T47D (cell line): ENCODE results near the gene ANKRD2.

Experiments used
- DNase-seq, 2 experiments: peaks; one replicate each; pipeline versions ENCODE4 v3.0.0 to v3.0.0-alpha.2; 2011 to 2012; ENCODE audit warnings: low read depth in 1 of 2, low spot score in 1 of 2
- JUND ChIP-seq: IDR thresholded peaks from 2 replicates; pipeline ENCODE4 v1.6.1; 2012; ENCODE audit warnings: low read depth
- in situ Hi-C: cut with HindIII; loops from 2 replicates; pipeline ENCODE4 v1.10.0; 2016; ENCODE audit warnings: low sequenced_read_pairs, low pct_unique_long_range_greater_than_20kb

ANKRD2 gene

DNA sequence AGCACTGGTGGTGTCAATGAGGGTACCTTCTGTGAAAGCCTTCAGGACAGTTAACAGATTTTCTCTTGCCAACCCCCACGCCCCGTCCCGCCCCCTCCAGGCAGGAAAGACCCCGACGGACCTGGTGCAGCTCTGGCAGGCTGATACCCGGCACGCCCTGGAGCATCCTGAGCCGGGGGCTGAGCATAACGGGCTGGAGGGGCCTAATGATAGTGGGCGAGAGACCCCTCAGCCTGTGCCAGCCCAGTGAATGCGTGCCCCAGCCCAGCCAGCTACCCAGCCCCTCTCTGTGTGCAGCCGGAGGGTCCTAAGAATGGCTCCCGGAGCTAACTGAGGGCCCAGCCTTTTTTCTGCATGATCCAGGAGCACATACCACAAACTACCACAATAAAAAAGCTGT lies 10.9 kb downstream of the ANKRD2 start:
- in situ Hi-C loops, result no loop called here
- no peak for DNase-seq
- TF ChIP-seq JUND, result no peak

DNA sequence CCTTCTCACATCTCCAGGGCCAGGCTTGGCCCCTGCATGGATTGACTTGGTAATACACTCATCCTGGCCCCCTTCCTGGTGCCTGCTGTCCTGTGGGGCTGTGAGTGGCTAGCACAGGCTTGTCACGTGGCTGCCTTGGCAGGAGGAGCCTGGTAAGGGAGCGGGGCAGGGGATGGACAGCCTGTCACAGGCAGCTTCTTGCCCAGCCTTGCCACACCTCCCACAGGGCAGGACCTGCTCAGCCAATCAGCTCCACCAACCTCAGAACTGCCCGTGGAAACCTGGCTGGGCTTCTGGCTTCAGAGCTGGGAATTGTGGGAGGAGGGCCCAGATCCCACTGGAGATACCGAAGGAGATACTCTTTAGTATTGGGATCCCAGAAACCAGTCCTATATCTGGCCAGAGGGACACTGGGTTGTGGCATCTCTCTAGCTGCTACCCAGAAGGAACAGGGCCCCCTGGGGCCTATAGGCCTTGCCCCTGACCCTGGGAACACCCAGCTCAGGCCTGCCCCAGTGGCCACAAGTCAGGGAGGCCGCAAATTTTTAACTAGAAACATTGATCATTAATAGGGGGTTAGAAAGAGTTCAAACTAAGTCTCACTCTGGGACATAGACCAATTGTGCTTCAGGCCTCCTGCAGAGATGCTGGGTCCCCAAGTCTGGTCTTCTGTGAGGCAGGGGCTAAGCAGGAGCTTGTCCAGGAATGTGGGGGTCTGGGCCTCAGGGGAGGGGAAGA lies 11.7 kb downstream of the ANKRD2 start, which contains the start of gene HOGA1:
TSS of gene HOGA1 (plus strand) at position 330 of the 738 bp plus-strand sequence. CDS start at position 645, 315 bp downstream.
- no peak for TF ChIP-seq JUND
- DNase-seq, result peak; percentile 79 to 95
- in situ Hi-C loops, result no loop called here

DNA sequence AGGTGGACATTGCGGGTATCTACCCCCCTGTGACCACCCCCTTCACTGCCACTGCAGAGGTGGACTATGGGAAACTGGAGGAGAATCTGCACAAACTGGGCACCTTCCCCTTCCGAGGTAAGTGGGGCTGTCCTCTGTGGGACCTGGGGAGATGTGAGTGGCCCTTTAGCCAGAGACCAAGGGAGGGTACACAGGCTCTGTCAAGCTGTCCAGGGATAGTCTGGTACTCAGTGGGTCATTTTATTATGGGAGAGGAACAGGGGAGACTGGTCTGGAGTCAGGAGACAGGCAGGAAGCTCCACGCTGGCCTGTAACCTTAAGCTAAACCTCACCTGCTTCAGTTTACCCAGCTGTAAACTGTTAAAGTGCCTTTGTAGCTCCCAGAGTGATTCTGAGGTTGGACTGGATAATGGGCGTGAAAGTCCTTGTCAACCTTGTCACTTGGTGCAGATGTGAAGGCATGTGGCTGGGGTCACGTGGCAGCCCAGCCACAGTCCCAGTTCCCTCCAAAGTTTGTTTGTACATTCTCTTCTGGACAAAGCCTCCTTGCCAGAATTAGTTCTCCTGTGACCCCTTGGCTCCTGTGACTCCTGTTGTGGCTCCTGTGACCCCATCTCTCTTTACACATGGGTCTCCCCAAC lies 12.3 kb downstream of the ANKRD2 start:
- in situ Hi-C loops, result no loop called here
- no peak for DNase-seq
- TF ChIP-seq JUND, result no peak

DNA sequence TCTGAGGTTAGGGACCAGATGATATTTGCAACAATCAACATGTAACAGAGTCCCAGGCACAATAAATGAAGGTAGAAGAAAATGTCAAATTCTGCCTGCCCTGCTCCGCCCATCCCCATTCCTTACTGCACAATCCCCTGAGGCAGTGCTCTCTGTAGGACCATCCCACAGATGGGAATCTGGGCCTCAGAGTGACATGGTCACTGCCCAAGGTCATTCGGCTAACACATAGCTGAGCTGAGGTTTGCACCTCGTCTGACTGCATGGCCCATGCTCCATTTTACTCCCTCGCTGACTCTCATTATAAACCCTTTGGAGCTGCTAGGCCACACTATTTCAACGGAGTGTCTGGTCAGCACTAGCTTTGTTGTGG lies 12.8 kb downstream of the ANKRD2 start:
- no peak for TF ChIP-seq JUND
- in situ Hi-C loops, result no loop called here

DNA sequence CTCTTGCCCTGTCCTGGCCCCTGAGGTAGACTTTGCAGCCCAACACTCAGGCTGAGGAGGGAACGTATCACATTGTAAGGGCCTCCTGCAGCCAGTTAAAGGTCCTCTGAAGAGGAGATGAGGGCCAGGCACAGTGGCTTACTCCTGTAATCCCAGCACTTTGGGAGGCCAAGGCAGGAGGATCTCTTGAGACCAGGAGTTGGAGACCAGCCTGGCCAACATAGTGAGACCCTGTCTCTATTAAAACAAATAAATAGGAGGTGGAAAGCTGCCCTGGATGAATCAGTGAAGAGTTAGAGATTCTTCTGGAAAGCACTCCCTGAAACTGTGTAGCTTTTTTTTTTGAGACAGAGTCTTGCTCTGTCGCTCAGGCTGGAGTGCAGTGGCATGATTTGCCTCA lies 14.6 kb downstream of the ANKRD2 start:
- in situ Hi-C loops, result no loop called here
- DNase-seq, result no peak
- TF ChIP-seq JUND, result no peak

More for the DNA sequence above, 12.8 kb downstream of the ANKRD2 start:
- peak in 1 of 2 experiments; percentile 46 for DNase-seq

DNA sequence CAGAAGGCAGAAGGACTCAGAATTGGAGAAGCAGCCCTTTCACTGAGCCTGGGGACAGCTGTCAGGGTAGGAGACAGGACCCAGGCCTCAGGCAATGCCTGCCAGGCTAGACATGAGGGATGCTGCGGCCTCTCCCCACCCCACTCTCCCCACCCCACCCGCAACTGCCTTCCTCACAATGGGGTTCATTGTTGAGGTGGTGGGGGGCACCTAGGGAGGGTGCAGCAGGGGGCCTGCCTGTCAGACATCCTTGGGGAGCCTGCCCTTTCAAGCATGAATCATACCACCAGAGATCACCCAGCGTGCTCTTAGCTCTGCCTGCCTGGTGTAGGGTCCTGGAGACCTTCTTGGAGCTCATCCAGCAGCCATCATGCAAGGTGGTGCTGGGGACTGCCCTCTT lies 16.9 kb downstream of the ANKRD2 start, which contains the start of gene C10orf62:
TSS of gene C10orf62 (plus strand) at position 243 of the 400 bp plus-strand sequence. CDS start 177 bp downstream, outside the sequence.
- DNase-seq, result no peak
- in situ Hi-C loops, result no loop called here
- TF ChIP-seq JUND, result no peak

DNA sequence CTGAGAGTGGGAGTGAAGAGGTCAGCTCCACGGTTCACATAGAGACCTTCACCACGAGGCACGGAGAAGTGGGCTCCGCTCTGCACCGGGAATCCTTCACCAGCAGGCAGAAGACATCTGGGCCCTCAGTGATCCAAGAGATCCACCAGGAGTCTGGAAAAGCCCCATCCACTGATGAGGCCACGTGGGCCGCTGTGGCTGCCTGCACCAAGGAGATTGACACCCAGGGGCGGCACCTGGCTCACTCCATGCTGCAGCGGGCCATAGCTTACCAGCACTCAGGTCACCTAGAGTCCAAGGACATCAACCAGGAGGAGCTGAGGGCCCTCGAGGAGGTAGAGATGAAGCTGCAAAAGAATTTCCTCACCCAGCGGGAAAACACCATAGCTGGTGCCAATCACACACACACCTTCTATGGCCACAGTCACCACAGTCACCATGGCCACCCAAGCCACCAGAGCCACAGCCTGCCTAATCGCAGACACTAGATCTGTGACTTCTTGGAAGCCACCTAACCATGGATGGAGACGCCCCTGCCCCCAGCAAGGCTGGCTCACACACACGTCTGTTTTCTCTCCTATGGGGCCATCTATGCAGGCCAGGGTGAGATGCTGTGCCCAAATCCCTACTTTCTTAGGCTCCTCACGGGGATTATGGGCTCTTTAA lies 17.6 kb downstream of the ANKRD2 start:
- DNase-seq, result no peak
- TF ChIP-seq JUND, result no peak
- in situ Hi-C loops, result no loop called here

DNA sequence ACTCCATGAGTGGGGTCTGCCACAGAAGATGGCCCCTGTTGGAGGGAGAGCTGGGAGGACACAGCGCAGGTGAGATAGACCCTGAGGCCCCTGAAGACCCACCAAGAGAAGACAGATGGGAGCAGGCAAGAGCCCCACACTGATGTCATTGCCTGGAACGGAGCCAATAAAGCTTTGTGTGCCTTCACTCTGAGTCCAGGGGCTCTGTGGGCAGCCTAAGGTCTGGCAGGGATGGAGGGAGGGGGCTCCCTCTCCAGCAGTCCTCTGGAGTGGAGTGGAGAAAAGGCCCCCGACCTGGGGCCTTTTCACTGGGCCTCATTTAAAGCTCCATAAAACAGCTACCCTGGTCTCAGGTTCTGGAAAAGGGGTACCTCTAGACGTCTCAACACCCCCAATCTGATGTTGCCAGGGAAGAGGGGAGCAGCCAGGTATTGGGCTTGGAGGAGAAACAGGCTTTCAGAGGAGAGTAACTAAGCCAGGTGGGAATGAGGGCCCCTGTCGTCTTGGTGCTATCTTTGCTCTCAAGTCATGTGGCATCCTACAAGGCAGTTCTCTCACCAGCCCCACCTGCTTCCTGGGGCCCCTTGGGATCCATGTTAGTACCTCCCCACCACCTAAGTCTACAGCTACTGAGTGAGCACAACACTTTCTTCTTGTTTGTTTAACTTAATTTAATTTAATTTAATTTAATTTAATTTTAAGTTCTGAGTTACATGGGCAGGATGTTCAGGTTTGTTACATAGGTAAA lies 18.3 kb downstream of the ANKRD2 start:
- TF ChIP-seq JUND, result no peak
- in situ Hi-C loops, result no loop called here

DNA sequence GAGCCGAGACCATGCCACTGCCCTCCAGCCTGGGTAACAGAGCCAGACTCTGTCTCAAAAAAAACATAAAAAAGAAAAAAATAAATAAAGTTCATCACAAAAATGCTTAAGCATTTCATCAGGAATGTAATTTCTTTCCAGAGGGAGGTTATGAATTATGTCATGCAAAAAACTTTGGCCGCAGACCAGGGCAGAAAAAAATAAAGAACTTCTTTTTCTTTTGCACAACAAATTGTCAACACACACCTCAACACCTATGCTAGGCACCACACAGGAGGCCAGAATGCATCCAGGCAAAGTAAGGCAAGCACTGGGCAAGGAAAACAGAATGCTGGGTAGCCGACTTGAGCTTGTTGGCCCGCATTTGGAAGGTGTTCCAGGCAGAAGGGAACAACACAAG lies 20.8 kb downstream of the ANKRD2 start:
- DNase-seq, result no peak
- in situ Hi-C loops, result no loop called here
- TF ChIP-seq JUND, result no peak

More for the DNA sequence above, 18.3 kb downstream of the ANKRD2 start:
- no peak for DNase-seq

DNA sequence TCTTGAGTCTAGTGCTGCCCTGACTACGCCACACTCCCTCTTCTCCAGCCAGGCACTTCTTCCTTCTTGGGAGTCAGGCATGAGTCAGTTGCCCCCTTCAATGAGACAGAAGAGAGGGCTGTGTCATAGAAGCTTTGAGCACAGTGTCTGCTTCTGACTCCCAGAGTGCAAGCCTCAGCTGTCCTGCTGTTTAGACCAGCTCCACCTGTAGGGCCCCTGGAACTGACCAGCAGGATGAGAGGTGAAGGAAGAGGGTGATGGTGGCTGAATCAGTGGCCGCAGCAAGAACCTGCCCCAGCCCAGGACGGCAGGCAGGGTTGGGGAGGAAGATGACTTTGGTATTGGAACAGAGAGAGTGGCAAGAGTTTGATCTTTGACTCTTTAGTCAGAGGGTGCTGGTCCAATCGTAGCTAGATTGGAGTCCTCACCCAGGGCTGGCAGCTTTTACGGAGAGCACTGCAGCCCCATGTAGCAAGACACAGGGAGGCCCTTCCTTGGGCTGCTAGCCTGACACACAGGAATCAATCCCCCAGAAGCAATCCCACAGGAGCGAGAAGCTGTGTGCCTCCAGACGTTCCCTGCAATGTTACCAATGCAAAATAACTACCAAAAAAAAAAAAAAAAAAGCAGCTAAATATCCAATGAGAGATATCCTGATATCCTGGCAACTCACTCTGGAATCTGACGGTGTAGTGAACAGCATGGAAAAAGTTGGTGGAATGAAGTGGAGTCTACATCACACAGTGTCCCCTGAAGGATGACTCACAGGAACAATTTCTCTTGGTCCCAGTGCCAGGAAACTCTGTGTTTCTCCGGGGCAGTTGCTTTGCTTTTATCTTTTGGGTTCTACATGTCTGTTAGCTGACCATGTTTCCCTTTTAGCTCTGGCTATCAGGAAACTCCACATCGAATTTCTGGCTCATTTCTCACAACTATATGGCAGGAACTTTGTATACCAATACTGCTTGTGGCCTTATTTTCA lies 23.8 kb downstream of the ANKRD2 start:
- DNase-seq, result no peak
- in situ Hi-C loops, result no loop called here
- TF ChIP-seq JUND, result no peak

DNA sequence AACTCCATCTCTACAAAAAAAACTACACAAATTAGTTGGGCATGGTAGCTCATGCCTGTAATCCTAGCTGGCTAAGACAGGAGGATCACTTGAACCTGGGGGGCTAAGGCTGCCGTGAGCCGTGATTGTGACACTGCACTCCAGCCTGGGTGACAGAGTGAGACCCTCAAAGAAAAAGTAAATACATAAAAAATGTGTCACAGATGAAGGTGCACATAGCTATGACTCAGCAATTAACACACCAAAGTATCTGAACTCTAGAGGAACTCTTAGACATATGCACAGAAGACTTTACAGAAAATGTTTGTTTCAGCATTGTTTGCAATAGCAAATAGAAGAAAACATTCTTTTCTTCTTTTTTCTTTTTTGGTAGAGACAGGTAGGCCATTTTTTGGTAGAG lies 25.2 kb downstream of the ANKRD2 start:
- TF ChIP-seq JUND, result no peak
- in situ Hi-C loops, result no loop called here
- DNase-seq, result no peak
